Measurements from ENCODE around the gene CLCNKA.

Gene CLCNKA

GRCh38 chr1:16078925-16079656 is 57.3 kb downstream of the CLCNKA start:
- peak; percentile 65 to 84 (median 69) for DNase-seq
- ATAC-seq (replicated peaks) = peak; percentile 83
- H3K4me1 Mint-ChIP-seq (ENCODE audit: low read depth in 2 of 2) = peaks cover 10 to 17% of the 10 kb centered on the region in 2 donors
- H3K36me3 Mint-ChIP-seq (ENCODE audit: insufficient read depth) = peaks cover 4% of the 10 kb centered on the region
- H3K4me3 Mint-ChIP-seq = peak overlapping the region; percentile 82 to 84
- peak overlapping the region; percentile 54 to 76 for H3K27ac Mint-ChIP-seq
- peaks cover 5 to 7% of the 10 kb centered on the region in 2 donors for H3K27me3 Mint-ChIP-seq
- no peaks in the 10 kb centered on the region for H3K9me3 Mint-ChIP-seq

- Mint-ChIP-seq H3K9me3 (no peaks in the 10 kb centered on the region), H3K27me3 (no peaks in the 10 kb centered on the region), H3K27ac (peak overlapping the region in 1 of 2 donors; percentile 47), H3K4me1 (ENCODE audit: low read depth in 2 of 2) (peaks cover 10 to 13% of the 10 kb centered on the region in 2 donors), H3K4me3 (no peak overlapping the region), H3K36me3 (ENCODE audit: insufficient read depth) (peaks cover 1% of the 10 kb centered on the region)
- DNase-seq (no peak), ATAC-seq (replicated peaks) (no peak)
Observed at GRCh38 chr1:16080422-16081150, 58.8 kb downstream of the CLCNKA start.

DNA sequence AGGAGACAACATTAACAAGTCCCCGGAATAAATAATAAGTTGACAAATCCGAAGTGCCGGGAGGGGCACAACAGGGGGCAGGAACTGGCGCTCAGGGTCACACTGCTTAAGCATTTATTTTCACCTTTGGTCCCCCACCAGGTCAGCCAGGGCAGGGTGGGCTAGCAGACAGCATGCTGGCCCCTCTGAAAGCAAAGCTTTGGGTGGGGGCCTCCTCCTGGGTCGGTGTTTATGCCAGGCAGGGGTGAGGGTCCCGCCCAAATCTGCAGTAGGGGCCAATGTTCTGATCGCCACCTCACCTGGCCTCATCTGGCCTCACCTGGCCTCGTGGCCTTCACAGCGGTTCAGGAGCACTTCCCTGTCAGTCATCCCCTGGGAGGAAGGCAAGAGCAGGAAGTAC is 59.8 kb downstream of the CLCNKA start:
- Mint-ChIP-seq H3K36me3 (ENCODE audit: insufficient read depth) (no peaks in the 10 kb centered on the region), H3K4me3 (no peak overlapping the region), H3K9me3 (no peaks in the 10 kb centered on the region), H3K27me3 (no peaks in the 10 kb centered on the region), H3K27ac (no peak overlapping the region), H3K4me1 (ENCODE audit: low read depth in 2 of 2) (peaks cover 10 to 13% of the 10 kb centered on the region in 2 donors)
- no peak for ATAC-seq (replicated peaks)
- DNase-seq = no peak

GRCh38 chr1:16082283-16083038 is 60.6 kb downstream of the CLCNKA start:
- no peaks in the 10 kb centered on the region for H3K9me3 Mint-ChIP-seq
- ATAC-seq (replicated peaks) (peak; percentile 25), DNase-seq (peak; percentile 60 to 66 (median 65))
- H3K4me3 Mint-ChIP-seq = no peak overlapping the region
- H3K36me3 Mint-ChIP-seq (ENCODE audit: insufficient read depth) = no peaks in the 10 kb centered on the region
- peak overlapping the region in 1 of 2 donors; percentile 38 for H3K27ac Mint-ChIP-seq
- no peaks in the 10 kb centered on the region for H3K27me3 Mint-ChIP-seq
- H3K4me1 Mint-ChIP-seq (ENCODE audit: low read depth in 2 of 2) = peaks cover 10 to 13% of the 10 kb centered on the region in 2 donors

- Mint-ChIP-seq H3K4me1 (ENCODE audit: low read depth in 2 of 2) (peaks cover 10 to 13% of the 10 kb centered on the region in 2 donors), H3K27ac (no peak overlapping the region), H3K36me3 (ENCODE audit: insufficient read depth) (no peaks in the 10 kb centered on the region), H3K4me3 (no peak overlapping the region), H3K27me3 (no peaks in the 10 kb centered on the region), H3K9me3 (no peaks in the 10 kb centered on the region)
- no peak for ATAC-seq (replicated peaks)
- DNase-seq = no peak
Observed at GRCh38 chr1:16083486-16083885, 61.6 kb downstream of the CLCNKA start.
